ENCODE results near the gene ATP10D. TPM values are rescaled to one million over a fixed set of nuclear protein-coding genes. Genes with fewer than 3 reads are reported as not detected.
"Not testable (repeated sequence)": the region's sequence is repeated elsewhere in the genome, so short reads cannot be mapped to it uniquely, and the experiment has no call there.

ATP10D gene
- polyA plus RNA-seq, 3 donors: 40.0 to 61.8 (median 48.7) TPM

GRCh38 chr4:47528646-47529045, 43.6 kb downstream of the ATP10D start:
- not testable (repeated sequence) for DNase-seq (ENCODE audit: extremely low read depth in 1 of 11, low read depth in 9 of 11, low spot score in 4 of 11)

- DNase-seq (ENCODE audit: extremely low read depth in 1 of 11, low read depth in 9 of 11, low spot score in 4 of 11): no peak
Measured at GRCh38 chr4:47530801-47531200, 45.7 kb downstream of the ATP10D start.

- DNase-seq (ENCODE audit: extremely low read depth in 1 of 11, low read depth in 9 of 11, low spot score in 4 of 11): no peak
Measured at GRCh38 chr4:47531241-47531953, 46.3 kb downstream of the ATP10D start.

GRCh38 chr4:47531954-47532321, 46.9 kb downstream of the ATP10D start:
- no peak for DNase-seq (ENCODE audit: extremely low read depth in 1 of 11, low read depth in 9 of 11, low spot score in 4 of 11)

- DNase-seq (ENCODE audit: extremely low read depth in 1 of 11, low read depth in 9 of 11, low spot score in 4 of 11): no peak
Measured at GRCh38 chr4:47532658-47533057, 47.6 kb downstream of the ATP10D start.

GRCh38 chr4:47533689-47534347, 48.7 kb downstream of the ATP10D start:
- no peak for DNase-seq (ENCODE audit: extremely low read depth in 1 of 11, low read depth in 9 of 11, low spot score in 4 of 11)

- DNase-seq (ENCODE audit: extremely low read depth in 1 of 11, low read depth in 9 of 11, low spot score in 4 of 11): no peak
Measured at GRCh38 chr4:47534772-47535171, 49.7 kb downstream of the ATP10D start.

GRCh38 chr4:47535567-47536147, 50.6 kb downstream of the ATP10D start:
- no peak for DNase-seq (ENCODE audit: extremely low read depth in 1 of 11, low read depth in 9 of 11, low spot score in 4 of 11)

- no peak for DNase-seq (ENCODE audit: extremely low read depth in 1 of 11, low read depth in 9 of 11, low spot score in 4 of 11)
Measured at GRCh38 chr4:47536966-47537365, 51.9 kb downstream of the ATP10D start.

- peak in 1 of 11 donors; percentile 8 for DNase-seq (ENCODE audit: extremely low read depth in 1 of 11, low read depth in 9 of 11, low spot score in 4 of 11)
Measured at GRCh38 chr4:47538111-47538824, 53.2 kb downstream of the ATP10D start.

GRCh38 chr4:47538825-47539154, 53.7 kb downstream of the ATP10D start:
- DNase-seq (ENCODE audit: extremely low read depth in 1 of 11, low read depth in 9 of 11, low spot score in 4 of 11): no peak

GRCh38 chr4:47542640-47543039, 57.6 kb downstream of the ATP10D start:
- not testable (repeated sequence) for DNase-seq (ENCODE audit: extremely low read depth in 1 of 11, low read depth in 9 of 11, low spot score in 4 of 11)

GRCh38 chr4:47543331-47543730, 58.3 kb downstream of the ATP10D start:
- DNase-seq (ENCODE audit: extremely low read depth in 1 of 11, low read depth in 9 of 11, low spot score in 4 of 11): no peak

- not testable (repeated sequence) for DNase-seq (ENCODE audit: extremely low read depth in 1 of 11, low read depth in 9 of 11, low spot score in 4 of 11)
Measured at GRCh38 chr4:47550357-47550756, 65.3 kb downstream of the ATP10D start.

GRCh38 chr4:47550899-47551548, 65.9 kb downstream of the ATP10D start:
- no peak for DNase-seq (ENCODE audit: extremely low read depth in 1 of 11, low read depth in 9 of 11, low spot score in 4 of 11)

GRCh38 chr4:47551682-47552081, 66.6 kb downstream of the ATP10D start:
- no peak for DNase-seq (ENCODE audit: extremely low read depth in 1 of 11, low read depth in 9 of 11, low spot score in 4 of 11)

- no peak for DNase-seq (ENCODE audit: extremely low read depth in 1 of 11, low read depth in 9 of 11, low spot score in 4 of 11)
Measured at GRCh38 chr4:47553329-47554125, 68.5 kb downstream of the ATP10D start.

GRCh38 chr4:47555920-47556319, 70.8 kb downstream of the ATP10D start:
- DNase-seq (ENCODE audit: extremely low read depth in 1 of 11, low read depth in 9 of 11, low spot score in 4 of 11): not testable (repeated sequence)

GRCh38 chr4:47557255-47557654, 72.2 kb downstream of the ATP10D start:
- DNase-seq (ENCODE audit: extremely low read depth in 1 of 11, low read depth in 9 of 11, low spot score in 4 of 11): no peak

Data from renal cortex interstitium (tissue), 11 donors.